ENCODE data around the gene NHS. TPM values are rescaled to one million over a fixed set of nuclear protein-coding genes. Genes with fewer than 3 reads are reported as not detected.

Gene NHS
- total RNA-seq, 6 experiments from 2014 or later: 0.06 to 0.27 (median 0.12) TPM

DNA sequence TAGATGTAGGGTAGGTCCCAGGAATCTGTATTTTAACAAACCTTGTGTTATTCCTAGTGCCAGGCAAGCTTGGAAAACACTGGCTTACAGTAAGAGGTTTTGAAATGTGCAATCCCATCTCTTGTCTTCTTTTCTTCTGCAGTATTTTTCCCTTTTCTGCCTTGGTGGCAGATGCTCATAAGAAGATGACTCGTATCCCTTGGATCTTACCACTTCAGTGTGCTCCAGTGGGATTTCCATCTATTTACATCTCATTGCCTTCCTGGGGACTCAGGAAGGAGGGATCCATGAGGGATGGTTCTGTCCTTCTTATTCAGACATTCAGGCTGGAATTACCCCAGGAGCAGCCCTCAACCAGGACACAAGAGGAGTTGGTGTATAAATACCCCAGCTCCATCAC, 136.6 kb downstream of the NHS start:
- H3K27me3 ChIP-seq: no peaks in the 10 kb centered on the region
- no peak overlapping the region for H3K27ac ChIP-seq
- ATAC-seq (no peak), DNase-seq (no peak)
- no peaks in the 10 kb centered on the region for H3K4me1 ChIP-seq
- intact Hi-C loops (cut with DNase I): no loop called here
- H3K36me3 ChIP-seq: no peaks in the 10 kb centered on the region
- no peaks in the 10 kb centered on the region for H3K9me3 ChIP-seq
- H3K4me3 ChIP-seq: no peak overlapping the region
- WGBS (ENCODE audit: insufficient coverage, low coverage, low lambda C conversion rate, missing lambda C conversion rate): 67% methylated on average over 1 of the region's 1 CpG
- no peak for TF ChIP-seq POLR2A (IDR thresholded peaks at IDR 0.05)
- TF ChIP-seq, protein P1, sequence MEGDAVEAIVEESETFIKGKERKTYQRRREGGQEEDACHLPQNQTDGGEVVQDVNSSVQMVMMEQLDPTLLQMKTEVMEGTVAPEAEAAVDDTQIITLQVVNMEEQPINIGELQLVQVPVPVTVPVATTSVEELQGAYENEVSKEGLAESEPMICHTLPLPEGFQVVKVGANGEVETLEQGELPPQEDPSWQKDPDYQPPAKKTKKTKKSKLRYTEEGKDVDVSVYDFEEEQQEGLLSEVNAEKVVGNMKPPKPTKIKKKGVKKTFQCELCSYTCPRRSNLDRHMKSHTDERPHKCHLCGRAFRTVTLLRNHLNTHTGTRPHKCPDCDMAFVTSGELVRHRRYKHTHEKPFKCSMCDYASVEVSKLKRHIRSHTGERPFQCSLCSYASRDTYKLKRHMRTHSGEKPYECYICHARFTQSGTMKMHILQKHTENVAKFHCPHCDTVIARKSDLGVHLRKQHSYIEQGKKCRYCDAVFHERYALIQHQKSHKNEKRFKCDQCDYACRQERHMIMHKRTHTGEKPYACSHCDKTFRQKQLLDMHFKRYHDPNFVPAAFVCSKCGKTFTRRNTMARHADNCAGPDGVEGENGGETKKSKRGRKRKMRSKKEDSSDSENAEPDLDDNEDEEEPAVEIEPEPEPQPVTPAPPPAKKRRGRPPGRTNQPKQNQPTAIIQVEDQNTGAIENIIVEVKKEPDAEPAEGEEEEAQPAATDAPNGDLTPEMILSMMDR (IDR thresholded peaks at IDR 0.05): no peak

GRCh38 chrX:17519358-17519757, 144.4 kb downstream of the NHS start:
- no peak for DNase-seq
- no peaks in the 10 kb centered on the region for H3K9me3 ChIP-seq
- TF ChIP-seq, protein P1 (IDR thresholded peaks at IDR 0.05): no peak
- TF ChIP-seq POLR2A (IDR thresholded peaks at IDR 0.05): no peak
- H3K27ac ChIP-seq: no peak overlapping the region
- H3K36me3 ChIP-seq: no peaks in the 10 kb centered on the region
- intact Hi-C loops (cut with DNase I): no loop called here
- ATAC-seq: no peak
- no peaks in the 10 kb centered on the region for H3K27me3 ChIP-seq
- no peak overlapping the region for H3K4me3 ChIP-seq
- H3K4me1 ChIP-seq: no peaks in the 10 kb centered on the region
- 60% methylated on average over 7 of the region's 7 CpGs for WGBS (ENCODE audit: insufficient coverage, low coverage, low lambda C conversion rate, missing lambda C conversion rate)

DNA sequence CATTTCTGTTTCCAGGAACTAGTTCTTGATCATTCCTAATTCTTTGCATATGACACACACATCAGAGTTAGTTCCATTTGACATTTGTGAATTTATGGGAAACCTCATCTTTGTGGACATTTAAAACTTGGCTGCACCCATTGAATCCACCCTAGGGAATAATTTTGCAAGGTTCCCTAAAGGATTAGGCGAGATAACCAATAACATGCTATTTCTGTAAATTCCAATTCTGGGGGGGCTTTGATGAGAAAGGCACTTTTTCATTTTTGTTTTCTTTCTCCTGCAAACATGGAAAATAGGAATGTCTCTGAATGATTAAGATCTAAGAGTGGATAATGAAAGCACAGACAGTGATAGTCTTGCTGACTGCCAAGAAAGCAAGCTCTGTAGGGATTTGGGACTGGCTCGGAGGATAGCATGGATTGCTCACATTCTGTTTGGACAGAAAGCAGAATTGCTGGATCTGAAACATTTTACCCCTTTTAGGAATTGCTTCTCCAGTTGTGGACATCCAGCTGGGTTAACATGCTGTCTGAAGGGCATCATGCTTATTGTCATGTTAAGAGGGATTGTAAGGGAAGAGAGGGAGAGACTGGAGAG, 145.1 kb downstream of the NHS start:
- ATAC-seq (no peak), DNase-seq (no peak)
- Histone ChIP-seq H3K27me3 (no peaks in the 10 kb centered on the region), H3K27ac (no peak overlapping the region), H3K4me1 (no peaks in the 10 kb centered on the region), H3K9me3 (no peaks in the 10 kb centered on the region), H3K36me3 (no peaks in the 10 kb centered on the region), H3K4me3 (no peak overlapping the region)
- intact Hi-C loops (cut with DNase I): no loop called here
- 52% methylated on average over 2 of the region's 2 CpGs for WGBS (ENCODE audit: insufficient coverage, low coverage, low lambda C conversion rate, missing lambda C conversion rate)
- no peak for TF ChIP-seq POLR2A (IDR thresholded peaks at IDR 0.05)
- TF ChIP-seq, protein P1 (IDR thresholded peaks at IDR 0.05): no peak

GRCh38 chrX:17521871-17522693, 147.1 kb downstream of the NHS start:
- H3K27me3 ChIP-seq: peaks cover 0 to 1% of the 10 kb centered on the region in 2 donors
- DNase-seq (no peak), ATAC-seq (no peak)
- H3K36me3 ChIP-seq: no peaks in the 10 kb centered on the region
- H3K4me1 ChIP-seq: no peaks in the 10 kb centered on the region
- TF ChIP-seq POLR2A (IDR thresholded peaks at IDR 0.05): no peak
- TF ChIP-seq, protein P1 (IDR thresholded peaks at IDR 0.05): no peak
- no peaks in the 10 kb centered on the region for H3K9me3 ChIP-seq
- H3K27ac ChIP-seq: no peak overlapping the region
- no peak overlapping the region for H3K4me3 ChIP-seq
- whole genome bisulfite sequencing (ENCODE audit: insufficient coverage, low coverage, low lambda C conversion rate, missing lambda C conversion rate): 38% methylated on average over 9 of the region's 16 CpGs
- intact Hi-C loops (cut with DNase I): no loop called here
